K562 (cell line): ENCODE results near the gene TAMALIN. TPM values are rescaled to one million over a fixed set of nuclear protein-coding genes. Genes with fewer than 3 reads are reported as not detected.

Experiments used
- CHCHD3 ChIP-seq: fragments of 250-450 bp; sonication (Bioruptor Pico); IDR thresholded peaks from 2 replicates; pipeline ENCODE4 v2.1.2; 2022; ENCODE audit warnings: mild to moderate bottlenecking
- FOXM1 ChIP-seq, 2 experiments: fragments of 450-650 bp in 1 of 2; sonication (generic) in 1 of 2; formaldehyde crosslinking in 1 of 2; IDR thresholded peaks; 2 replicates each; pipeline versions ENCODE4 v1.6.1 to v1.9.0; 2017 to 2022; ENCODE audit warnings: low read depth in 2 of 2, mild to moderate bottlenecking in 2 of 2, missing genetic modification reagents in 1 of 2, moderate library complexity in 1 of 2
- NCOA6 ChIP-seq: fragments of 450-650 bp; IDR thresholded peaks from 2 replicates; pipeline ENCODE4 v1.6.1; 2017; ENCODE audit warnings: mild to moderate bottlenecking
- NFIC ChIP-seq: fragments of 450-650 bp; IDR thresholded peaks from 2 replicates; pipeline ENCODE4 v1.6.1; 2017; ENCODE audit warnings: mild to moderate bottlenecking, inconsistent platforms
- PCBP1 ChIP-seq: fragments of 200-400 bp; formaldehyde crosslinking; IDR thresholded peaks from 2 replicates; pipeline ENCODE4 v1.6.1; 2018; ENCODE audit warnings: mild to moderate bottlenecking, low read depth, low read length; ENCODE audit not compliant: poor library complexity, severe bottlenecking
- RB1 ChIP-seq: fragments of 450-650 bp; IDR thresholded peaks from 2 replicates; pipeline ENCODE4 v1.6.1; 2017; ENCODE audit warnings: low read depth, mild to moderate bottlenecking
- RBFOX2 ChIP-seq: fragments of 200-400 bp; formaldehyde crosslinking; IDR thresholded peaks from 2 replicates; pipeline ENCODE4 v1.6.1; 2017; ENCODE audit warnings: low read depth, mild to moderate bottlenecking, low read length, moderate library complexity
- SFPQ ChIP-seq: fragments of 200-400 bp; formaldehyde crosslinking; IDR thresholded peaks from 2 replicates; pipeline ENCODE4 v1.6.1; 2017; ENCODE audit warnings: mild to moderate bottlenecking, low read depth, low read length, moderate library complexity
- SNAPC5 ChIP-seq: fragments of 250-450 bp; sonication (Bioruptor Pico); IDR thresholded peaks from 2 replicates; pipeline ENCODE4 v1.8.0; 2021; ENCODE audit warnings: moderate library complexity, mild to moderate bottlenecking, inconsistent platforms
- TSC22D4 ChIP-seq: fragments of 450-650 bp; IDR thresholded peaks from 2 replicates; pipeline ENCODE4 v1.6.1; 2016; ENCODE audit warnings: missing genetic modification characterization, missing biosample characterization, control low read depth
- ZBTB17 ChIP-seq: fragments of 450-650 bp; formaldehyde crosslinking; IDR thresholded peaks from 2 replicates; pipeline ENCODE4 v1.4.0; 2020; ENCODE audit warnings: mild to moderate bottlenecking
- ZBTB7A ChIP-seq: IDR thresholded peaks from 2 replicates; pipeline ENCODE4 v1.6.1; 2011; ENCODE audit warnings: low read depth, mild to moderate bottlenecking, low read length, moderate library complexity, borderline replicate concordance; ENCODE audit not compliant: control insufficient read depth
- ZNF395 ChIP-seq: fragments of 200-800 bp; sonication (Bioruptor generic); IDR thresholded peaks from 2 replicates; pipeline ENCODE4 v1.6.1; 2017; ENCODE audit warnings: missing genetic modification characterization, missing compliant biosample characterization
- ZNF407 ChIP-seq: fragments of 450-650 bp; IDR thresholded peaks from 2 replicates; pipeline ENCODE4 v1.6.1; 2016; ENCODE audit warnings: low read depth
- polyA plus RNA-seq, 8 experiments: library from polyadenylated mRNA; depleted of rRNA in 4 of 8; stranded (reverse) in 5 of 8; unstranded in 3 of 8; fragments of >200 nt; fragmentation: Nextera tagmentation in 2 of 8; fragmentation: Illumina TruSeq in 1 of 8; extraction: Ambion mirVana in 2 of 8; extraction: Trizol in 1 of 8; gene quantifications; 2 replicates each; pipeline versions ENCODE4 v1.2.1 to v1.2.3, GENCODE V29; 2011 to 2014; ENCODE audit warnings: inconsistent platforms in 1 of 8, missing spikeins in 1 of 8
- total RNA-seq, 7 experiments: library from RNA; depleted of rRNA in 6 of 7; stranded (reverse); fragments of >200 nt in 6 of 7; fragmentation: Illumina TruSeq in 2 of 7; extraction: Trizol in 2 of 7; gene quantifications; 2 replicates each; pipeline versions ENCODE4 v1.2.1 to v1.2.3, GENCODE V29; 2011 to 2021; ENCODE audit warnings: low replicate concordance in 1 of 7

Gene TAMALIN
- total and polyA plus RNA-seq, 9 of the 15 experiments (the other 6 are each of a cell fraction or from before 2014, with no cell fraction given), result 0.74 to 2.2 (median 1.5) TPM; not detected in 2

- TF ChIP-seq SFPQ (no peak), NCOA6 (peak; percentile 82), ZNF395 (CRISPR knock-in tag) (peak; percentile 68; the same call in 1 of the 2 replicates), ZNF407 (no peak), RBFOX2 (peak; percentile 86), SNAPC5 (CRISPR knock-in tag) (no peak), NFIC (peak; percentile 31; the same call in 1 of the 2 replicates), PCBP1 (peak; percentile 84), ZBTB7A (peak; percentile 67; the same call in 1 of the 2 replicates), TSC22D4 (tag) (no peak), RB1 (peak; percentile 58; the same call in 1 of the 2 replicates), ZBTB17 (CRISPR knock-in tag) (0 out of 2 replicates have a peak, but pooled peaks have one; percentile 54), FOXM1 (IDR thresholded peaks at IDR 0.05; ENCODE audit: low read depth) (no peak), FOXM1 (CRISPR knock-in tag; IDR thresholded peaks at IDR 0.05; ENCODE audit: low read depth) (peak; percentile 27; the same call in 1 of the 2 replicates), CHCHD3 (CRISPR knock-in tag) (no peak)
Measured at GRCh38 chr12:52050758-52051541, 44.2 kb downstream of the TAMALIN start, which contains the start of gene NR4A1 (continued).
